HG03175 (cell line): ENCODE data around the gene PTPRT.

Experiments used
- ATAC-seq: cut with Tn5 transposase; IDR thresholded peaks from one replicate; pipeline ENCODE4 v1.9.1; 2021; ENCODE audit warnings: mild to moderate bottlenecking, moderate library complexity; ENCODE audit not compliant: unreplicated experiment

The PTPRT gene

DNA sequence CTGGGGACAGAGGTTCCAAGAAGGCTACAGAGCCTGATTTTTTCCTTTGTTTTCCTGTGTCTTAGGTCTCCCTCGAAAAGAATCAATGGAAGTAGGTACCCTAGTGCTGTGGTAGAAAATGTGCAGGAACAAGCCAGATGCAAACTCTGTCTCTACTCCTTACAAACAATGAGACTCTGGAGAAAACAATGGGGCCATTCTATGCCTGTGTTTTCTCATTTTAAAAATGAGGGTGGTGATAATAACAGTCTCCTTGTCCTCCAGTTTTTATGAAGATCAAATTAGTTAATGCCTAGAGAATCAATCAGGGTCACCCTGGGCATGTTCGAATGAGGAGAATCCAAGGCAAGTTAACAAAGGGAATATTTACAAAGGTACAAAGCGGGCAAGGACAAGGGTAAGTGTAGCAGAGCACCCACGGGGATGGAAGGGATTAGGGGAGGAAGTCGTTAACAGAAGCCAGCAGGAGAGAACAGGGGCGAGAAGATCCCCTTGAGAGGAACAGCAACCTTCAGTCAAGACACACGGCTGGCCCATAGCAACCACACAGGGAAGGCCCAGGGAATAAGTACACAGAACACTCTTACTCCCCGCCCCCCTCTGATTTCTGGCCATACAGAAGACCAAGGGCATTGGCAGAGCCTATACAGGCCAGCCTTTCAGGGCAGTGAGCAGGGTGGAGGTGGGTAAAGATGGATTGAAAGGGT lies 342.8 kb downstream of the PTPRT start:
- ATAC-seq, result no peak

DNA sequence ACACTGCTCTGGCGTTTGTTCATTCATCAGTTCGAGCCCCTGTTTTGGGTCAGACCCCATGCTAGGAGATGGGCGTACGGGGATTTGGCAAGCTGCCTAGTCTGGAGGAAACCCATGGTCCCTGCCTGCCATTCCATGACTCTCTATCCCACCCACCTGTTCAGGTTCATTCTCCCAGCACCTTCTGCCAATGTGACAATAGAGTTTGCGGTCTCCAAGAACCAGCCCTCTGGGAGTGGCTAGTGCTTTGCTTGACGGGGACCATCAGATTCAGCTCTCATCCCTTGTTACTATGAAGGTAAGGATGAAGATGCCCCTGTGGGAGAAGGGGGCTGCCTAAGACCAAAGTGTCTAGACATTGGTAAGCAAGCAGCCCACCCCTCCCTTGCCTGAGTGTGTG lies 345.0 kb downstream of the PTPRT start:
- no peak for ATAC-seq

DNA sequence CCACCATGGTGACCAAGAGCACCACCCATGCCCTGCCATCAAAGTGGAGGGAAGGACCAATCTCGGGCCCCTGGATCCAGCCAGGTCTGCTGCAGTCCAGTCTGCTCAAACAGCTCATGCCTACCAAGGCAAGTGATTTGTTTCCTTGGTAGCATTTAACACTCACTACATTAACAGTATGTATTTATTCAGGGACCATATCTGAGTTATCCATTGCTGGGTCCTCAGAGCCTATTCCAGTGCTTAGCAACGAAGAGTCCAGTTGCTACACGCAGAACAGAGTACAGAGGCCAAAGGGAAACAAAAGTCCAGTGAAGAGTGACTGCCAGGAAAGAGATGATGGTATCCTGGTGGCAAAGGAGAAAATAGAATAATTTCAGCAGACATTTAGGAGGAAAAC lies 352.2 kb downstream of the PTPRT start:
- ATAC-seq, result no peak

DNA sequence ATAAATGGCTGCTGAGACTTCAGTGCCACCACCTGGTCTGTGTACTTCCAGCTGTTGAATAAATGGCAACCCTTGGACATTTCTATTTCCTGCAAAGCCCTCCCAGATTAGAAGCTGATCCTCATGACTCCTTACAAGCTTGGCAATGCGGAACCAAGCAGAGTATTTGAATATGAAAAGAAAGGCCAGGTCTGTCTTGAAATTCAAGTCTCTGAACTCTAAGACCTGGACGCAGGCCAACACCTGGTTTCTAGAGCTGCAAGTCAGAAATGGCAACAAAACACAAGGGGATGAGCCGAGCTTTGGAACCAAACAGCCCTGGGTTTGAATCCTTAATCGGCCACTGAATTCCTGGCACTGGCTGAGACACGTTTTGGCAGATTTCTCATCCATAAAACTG lies 353.4 kb downstream of the PTPRT start:
- ATAC-seq, result no peak

DNA sequence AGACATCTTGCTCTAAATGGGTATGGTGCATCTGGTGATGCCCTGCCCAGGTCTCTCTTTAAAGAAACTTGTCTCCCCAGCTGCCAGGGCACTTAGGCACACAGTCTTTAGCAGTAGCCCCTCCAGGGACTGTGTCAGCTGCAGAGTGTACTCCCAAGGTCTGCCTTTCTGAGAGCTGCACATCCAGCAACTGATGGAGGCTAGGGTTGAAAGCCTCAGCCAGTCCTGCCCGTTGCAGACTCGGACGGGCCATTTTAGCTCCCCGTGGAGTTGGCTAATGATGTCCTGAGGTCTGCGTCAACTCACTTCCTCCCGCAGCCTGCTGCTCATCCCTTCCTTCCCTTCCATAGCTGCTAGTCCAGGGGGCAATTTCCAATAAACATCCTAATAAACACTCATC lies 381.8 kb downstream of the PTPRT start:
- no peak for ATAC-seq

DNA sequence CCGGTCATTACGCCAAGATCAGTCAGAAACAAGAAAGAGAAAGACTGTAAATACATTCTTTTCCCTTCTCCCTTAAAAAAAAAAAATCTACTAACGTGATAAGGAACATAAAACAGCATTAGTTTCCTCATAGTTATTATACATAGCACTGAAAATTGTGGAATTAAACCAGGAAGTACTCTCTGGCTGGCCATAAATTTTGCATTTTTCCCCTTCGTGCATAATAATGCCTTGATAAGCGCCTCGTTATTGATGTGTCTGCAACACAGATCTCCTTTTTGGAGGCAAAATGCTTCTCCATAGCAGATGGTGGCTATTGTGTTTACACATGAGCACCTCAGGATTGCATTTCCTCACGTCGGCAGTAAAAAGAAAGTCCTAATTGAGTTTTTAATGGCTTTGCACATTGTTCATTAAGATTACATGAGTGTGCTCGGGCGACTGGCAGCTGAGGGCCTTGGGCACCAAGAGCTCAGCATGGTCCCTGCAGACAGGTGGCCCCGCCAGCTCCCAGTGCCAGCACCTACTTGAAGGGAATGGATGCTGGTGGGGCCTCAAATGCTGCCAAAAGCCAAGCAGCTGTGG lies 394.5 kb downstream of the PTPRT start:
- ATAC-seq, result no peak

DNA sequence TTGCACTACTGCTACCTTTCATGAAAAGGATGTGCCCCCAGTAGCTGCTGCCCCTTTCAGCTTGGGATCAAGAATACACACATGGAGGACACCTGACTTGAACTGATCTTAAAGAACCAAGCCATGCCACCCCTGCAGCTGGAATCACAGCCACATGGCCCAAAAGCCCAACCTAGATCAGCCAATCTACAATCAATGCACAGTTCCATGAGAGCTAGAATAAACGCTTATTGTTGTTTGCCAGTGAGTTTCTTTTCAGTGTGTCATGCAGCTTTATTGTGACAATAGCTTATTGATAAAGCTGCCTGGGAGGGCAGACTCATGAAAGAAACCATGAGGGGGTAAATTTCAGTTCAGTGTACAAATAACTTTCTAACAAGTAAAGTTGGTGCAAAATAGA lies 397.7 kb downstream of the PTPRT start:
- ATAC-seq, result no peak

DNA sequence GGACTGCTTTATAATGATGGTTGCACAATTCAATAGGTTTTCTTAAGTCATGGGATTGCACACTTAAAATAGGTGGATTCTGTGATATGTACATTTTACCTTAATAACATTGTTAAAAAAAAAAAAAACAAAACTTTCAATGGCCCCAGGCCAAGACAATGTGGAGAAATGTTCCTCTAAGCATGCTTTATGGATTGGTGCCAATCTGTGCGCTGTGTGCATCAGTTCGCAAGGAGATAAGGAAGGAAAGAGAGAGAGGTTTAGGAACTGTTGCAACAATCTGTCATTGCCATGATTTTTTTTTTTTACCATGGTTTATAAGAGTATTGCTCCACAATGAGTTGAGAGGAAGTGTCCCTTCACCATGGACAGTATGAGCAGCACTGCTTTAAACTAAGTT lies 399.6 kb downstream of the PTPRT start:
- ATAC-seq, result no peak

DNA sequence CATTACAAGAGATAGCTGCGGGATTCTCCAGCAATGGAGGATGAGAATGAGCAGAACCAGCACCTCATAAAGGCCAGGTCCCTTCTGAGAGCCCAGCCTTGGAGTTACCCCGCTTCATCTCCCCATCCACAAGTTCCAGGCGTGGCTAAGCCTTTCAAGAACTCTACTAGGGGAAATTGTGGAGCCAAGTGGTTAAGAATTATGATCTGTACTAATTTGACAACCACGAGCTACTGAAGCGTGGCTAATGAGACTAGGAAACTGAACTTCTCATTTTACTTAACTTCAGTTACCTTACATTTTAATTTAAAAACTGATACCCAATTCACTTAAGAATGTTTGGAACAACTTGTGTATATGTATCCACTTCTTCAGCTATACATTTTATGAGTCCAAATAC lies 401.0 kb downstream of the PTPRT start:
- ATAC-seq, result no peak

DNA sequence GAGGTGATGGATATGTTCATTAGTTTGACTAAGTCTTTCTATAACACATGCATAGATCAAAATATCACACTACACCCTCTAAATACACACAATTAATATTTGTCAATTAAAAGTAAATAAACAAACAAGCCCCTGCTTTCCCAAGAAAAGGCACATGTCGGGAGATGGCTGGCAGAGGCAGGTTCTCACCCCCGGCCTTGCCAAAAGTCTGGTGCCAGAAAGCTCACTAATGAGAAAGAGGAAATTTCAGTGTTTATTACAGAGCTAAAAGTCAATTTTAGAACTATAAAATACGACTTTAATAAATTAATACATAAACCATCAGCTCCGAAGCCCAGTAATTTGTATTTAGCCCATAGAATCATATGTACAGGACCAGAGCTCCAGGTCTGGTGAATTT lies 404.7 kb downstream of the PTPRT start:
- no peak for ATAC-seq

DNA sequence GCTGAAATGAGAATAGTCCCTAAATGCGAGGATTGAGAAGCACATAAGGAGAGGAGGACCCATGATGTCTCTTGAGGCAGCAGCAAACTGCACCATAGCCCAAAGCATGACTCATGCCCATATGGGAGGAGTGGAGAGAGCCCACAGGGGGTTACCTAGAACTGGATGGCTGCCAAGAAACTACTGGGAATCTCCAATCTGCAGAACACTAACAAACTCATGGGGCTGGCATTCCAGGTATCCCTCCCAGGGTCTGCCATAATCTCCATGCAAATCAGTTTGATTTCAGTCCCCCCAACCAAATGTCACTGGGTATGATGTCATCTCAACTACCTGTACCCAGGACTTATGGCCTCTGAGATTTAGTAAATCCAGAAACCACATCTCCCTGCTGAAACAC lies 410.5 kb downstream of the PTPRT start:
- no peak for ATAC-seq

DNA sequence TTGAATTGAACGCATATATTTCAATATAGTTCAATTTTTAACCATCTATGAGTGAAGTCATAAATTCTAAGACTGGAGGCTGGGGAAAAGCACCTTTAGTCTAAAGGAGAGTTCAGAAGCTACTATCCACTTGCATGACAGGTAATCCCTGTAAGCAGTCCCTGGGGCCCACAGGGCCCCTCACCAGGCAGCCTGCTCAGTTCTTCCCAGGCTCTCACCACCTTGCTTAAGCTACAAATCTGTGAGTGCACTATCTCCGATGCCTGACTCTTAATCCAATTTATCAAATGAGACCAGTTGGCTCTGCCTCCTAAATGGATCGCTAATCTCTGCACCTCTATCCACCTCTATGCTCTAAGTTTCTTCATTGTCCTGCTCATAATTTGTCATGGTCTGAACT lies 413.8 kb downstream of the PTPRT start:
- no peak for ATAC-seq

DNA sequence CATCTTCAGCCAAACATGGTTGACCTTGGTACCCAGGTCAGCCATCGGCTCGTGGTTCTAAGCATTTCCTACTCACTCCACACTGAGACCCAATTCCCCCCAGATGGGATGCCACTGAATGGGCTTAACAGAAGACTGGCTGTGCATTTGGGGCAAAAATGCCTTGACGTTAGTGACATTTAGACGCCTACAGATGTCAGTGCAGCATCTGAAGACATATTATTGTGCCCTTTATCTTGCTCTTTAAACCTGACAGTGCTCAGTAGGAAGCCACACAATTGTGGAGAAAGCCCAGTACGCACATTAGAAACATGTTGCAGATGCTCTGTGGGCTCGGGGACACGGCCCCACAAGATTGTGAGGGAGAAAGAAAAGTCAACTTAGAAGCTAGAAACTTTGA lies 414.7 kb downstream of the PTPRT start:
- no peak for ATAC-seq

DNA sequence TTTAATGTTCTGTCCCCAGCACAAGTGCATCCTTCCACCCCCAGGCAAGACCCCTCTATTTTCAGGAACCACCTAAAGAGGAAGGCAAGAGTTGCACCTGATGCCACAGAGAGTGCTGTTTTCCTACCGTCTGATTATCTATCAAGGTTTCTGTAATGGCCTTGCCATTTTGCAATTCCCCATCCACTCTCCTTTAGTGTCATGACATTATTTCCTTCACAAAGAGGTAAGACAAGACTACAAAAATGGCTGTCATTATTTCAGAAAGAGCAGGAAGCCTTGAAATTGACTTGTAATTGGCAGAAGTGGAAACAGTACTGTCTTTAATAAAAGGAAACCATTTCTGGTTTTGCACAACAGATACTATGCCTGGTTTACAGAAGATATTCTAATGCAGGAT lies 426.7 kb downstream of the PTPRT start:
- no peak for ATAC-seq

DNA sequence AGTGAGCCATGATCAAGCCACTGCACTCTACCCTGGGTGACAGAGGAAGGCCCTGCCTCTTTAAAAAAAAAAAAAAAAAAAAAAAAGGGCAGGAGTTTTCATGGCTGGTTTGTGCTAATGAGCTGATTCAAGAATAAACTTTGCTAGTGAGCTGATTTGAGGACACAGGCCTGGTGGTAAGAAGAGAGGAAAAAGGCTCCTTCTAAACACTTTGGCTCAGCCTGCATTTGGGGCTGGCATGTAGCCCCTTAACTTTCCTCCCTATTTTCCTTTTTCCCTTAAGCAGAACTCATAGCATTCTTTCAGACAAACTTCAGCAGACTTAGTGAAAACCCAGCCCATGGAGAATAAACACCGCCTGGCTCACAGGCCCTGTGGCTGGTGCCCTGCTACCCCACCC lies 432.7 kb downstream of the PTPRT start:
- no peak for ATAC-seq

DNA sequence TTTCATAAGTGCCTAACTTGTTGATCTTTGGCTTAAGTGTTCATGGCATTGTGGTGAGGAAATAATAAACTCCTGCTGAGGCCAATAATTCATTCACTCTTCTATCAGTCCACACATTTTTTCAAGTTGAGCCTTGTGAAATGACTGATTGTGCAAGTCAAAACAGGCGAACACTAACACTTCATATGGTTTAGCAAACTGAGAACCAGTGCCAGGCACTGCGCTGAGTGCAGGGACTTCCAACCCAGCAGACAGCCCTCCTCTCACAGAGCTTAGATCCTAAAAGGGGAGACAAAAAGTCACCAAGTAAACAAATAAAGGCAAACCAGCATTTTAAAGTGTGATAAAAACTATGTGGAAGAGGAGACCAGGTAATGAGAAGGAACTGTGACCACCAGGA lies 435.0 kb downstream of the PTPRT start:
- ATAC-seq, result no peak

DNA sequence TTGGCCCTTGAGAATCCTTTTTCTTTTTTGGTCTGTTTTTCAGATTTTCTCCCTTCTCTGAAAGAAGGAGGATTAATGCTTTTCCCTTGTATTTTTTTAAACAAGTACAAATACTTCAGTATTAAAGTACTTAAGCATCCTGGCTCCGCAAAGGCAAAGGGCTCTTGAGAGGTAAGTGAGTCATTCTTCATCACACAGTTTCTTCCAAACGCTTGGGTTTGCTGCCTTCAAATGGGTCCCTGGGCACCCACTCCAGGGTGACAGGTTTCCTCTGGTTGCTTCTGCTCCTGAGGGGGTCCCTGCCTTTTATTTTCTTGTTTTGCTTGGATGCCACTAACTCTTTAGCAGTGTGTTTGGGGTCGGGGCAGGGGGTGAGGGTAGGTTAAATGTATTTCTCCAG lies 437.1 kb downstream of the PTPRT start:
- ATAC-seq, result no peak

DNA sequence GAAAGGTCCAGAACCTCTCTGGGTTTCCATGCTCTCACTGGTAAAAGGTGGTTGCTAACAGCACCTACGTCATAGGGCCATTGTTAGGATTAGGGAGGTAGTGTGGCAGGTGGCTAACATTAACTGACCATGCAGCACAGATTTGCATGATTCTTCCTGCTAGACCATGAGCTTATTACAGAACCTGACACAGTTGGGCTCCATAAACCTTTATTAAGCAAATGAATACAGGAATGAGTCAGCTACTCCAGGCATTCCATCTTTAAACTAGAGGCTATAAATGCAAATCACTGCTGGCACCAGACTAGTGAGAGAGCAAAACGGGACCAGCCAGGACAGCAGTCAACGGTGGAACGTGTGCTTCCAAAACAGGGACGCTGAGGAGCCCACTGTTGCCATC lies 440.1 kb downstream of the PTPRT start:
- no peak for ATAC-seq

DNA sequence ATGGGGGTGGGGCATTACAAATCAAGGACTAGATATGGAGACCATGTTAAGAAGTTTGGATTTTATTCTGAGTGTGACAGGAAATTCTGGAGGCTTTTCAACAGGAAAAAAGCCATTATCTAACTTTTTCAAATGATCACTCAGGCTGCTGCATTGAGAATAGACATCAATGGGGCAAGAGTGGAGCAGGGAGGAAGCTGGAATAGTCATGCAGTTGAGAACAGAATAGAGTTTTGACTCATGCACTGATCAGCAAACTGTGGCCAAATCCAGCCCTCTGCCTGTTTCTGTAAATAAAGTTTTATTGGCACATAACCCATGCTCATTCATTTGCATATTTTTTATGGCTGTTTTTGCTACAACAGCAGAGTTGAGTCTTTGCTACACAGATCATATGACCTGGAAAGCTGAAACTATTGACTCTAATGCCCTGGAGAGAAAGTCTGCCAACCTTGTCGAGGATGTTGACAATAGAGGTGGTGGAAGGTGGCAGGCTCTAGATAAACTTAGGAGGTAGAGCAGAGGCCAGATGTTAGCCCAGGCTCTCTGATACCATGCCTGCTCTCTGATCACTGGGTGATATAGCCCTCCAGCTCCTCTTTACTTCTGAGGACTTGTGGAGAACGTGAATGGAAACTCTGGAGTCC lies 441.8 kb downstream of the PTPRT start:
- no peak for ATAC-seq

DNA sequence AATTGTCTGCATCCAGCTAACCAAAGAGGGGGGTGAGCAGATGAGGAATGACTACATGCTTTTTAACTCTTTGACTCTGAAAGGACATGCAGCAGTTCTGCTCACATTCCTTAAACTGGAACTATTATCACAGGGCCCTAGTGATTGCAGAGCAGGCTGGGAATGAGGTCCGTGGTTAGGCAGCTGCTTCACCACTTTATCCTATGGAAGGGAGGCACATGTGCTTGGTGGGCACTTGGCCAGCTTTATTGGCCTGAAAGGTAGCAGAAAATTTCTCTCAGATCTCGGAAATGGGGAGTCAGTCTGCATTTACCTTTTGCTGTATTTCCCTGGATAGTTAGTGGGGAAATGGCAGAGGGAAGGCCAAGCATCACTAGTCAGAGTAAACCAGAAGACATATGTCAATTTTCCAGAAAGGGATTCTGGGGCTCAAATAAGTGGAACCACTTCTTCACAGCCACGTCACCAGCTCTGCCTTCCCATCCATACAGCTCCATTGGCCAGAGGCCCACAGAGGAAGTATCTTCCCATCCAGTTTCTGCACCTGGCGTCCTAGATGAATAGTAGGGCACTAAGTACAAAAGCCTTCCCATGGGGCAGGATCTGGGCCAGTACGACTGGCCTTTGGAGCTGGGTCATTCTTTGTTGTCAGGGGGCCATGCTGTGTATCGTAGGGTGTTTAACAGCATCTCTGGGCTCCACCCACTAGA lies 444.8 kb downstream of the PTPRT start:
- no peak for ATAC-seq

DNA sequence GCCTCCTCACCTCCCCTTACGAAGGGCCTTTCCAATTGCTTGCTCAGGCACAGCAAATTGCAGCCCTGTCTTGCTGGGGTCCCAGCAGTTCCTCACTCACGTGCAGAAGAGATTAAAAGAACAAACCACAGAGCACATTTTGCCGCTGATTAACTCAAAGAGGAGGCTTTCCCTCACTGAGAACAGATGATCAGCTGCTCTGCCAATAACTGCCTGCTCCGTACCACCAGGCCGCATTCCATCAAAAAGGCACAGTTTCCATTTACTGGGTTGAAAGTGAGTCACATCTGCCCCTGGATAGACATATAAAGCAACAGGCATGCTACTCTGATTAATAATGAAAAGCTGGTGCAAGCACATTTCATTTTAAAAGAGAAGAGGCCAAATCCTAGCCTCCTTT lies 446.8 kb downstream of the PTPRT start:
- ATAC-seq, result no peak

DNA sequence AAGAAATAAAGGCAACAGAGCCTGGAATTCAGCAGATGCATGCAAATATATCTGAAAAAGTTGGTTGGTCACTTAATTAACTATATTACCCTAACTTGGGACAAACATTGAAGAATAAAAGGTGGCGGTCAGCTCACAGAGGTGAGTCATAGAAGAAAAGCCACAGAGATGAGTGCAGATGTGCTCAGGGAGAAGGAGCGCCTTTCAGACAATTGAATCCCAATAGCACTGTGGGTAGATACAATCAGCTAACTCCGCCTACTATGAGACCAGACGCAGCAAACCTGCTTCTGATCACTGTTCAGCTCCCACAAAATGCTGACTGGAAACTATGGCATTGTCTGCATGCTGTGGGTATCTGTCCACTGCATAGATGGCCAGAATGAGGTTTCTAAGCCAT lies 447.8 kb downstream of the PTPRT start:
- no peak for ATAC-seq
